NCI-H82 (cell line): ENCODE data around the gene DIO3.

Source experiments
- DNase-seq: peaks from one replicate; lab custom pipeline; 2025; lab: John Stamatoyannopoulos, UW

The DIO3 gene

DNA sequence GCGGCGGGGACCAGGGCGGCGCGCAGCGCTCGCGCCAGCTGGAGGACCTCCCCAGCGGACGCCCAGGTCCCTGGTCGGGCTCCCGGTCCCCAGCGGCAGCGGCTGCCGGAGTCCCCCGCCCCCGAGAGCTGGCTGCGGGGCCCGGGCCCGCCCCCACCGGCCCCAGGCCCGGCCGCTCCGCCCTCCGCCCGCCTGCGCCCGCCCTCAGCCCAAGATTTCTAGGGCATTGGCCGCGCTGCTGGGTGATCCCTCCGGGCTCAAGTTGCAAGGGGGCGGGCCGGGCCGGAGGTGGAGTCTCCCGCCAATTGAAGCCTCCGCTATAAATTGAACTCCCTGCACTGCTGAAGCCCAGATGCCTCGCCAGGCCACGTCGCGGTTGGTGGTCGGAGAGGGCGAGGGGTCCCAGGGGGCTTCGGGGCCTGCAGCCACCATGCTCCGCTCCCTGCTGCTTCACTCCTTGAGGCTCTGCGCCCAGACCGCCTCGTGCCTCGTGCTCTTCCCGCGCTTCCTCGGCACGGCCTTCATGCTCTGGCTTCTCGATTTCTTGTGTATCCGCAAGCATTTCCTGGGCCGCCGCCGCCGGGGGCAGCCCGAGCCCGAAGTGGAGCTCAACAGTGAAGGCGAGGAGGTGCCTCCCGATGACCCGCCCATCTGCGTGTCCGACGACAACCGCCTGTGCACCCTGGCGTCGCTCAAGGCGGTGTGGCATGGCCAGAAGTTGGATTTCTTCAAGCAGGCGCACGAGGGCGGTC, at the start of gene DIO3:
TSS of gene DIO3 (plus strand) at position 351 of the 752 bp plus-strand sequence.
- DNase-seq: peak; percentile 66

DNA sequence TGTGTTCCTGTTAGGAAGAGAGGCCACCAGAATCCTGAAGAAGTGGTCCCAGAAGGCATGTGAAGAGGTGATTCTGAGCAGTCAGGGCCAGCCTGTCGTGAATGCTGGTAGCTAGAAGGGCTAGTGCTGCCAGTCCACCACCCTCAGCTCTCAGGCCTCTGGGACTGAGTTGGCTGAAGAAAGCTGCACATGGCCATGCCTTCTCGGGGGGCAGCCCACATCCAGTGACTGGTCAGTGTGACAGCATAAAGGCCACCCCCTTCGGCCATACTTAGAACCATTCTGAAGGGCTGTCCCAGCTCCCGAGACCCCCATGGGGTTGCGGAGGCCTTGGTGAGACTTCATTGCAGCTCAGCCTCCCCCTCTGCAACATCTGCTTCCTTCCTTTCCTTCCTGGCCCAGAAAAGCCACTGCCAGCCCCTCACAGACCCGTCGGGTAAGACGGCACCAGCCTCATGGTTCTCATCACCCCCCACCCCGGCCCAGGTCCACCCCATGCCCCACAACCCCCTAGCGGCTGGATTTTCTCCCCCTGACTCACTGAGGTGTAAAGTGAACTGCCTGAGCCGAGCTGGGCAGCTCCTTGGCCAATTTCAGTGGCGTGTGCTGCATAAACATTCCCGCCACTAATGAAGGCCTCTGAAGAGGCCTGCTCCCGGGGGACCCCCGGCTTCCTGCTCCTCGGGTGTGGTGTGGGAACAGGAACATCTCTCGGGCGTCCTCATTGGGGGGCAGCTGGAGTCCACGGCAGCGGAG, 49.5 kb upstream of the DIO3 start:
- DNase-seq: no peak

DNA sequence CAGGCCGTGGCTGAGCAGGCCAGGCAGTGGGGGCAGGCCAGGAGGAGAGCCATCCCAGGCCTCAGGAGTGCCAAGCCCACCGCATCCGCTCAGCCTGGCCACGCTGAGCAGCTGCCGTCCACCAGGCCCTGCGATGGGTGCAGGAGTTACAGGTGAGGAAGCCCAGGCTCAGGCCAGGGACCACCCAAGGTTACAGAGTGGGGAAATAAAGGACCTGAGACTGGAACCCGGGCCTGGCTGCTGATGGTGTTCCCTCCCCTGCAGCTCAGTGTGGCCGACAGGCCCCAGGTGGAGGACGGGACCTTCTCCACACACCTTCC, 49.0 kb upstream of the DIO3 start:
- DNase-seq: no peak

DNA sequence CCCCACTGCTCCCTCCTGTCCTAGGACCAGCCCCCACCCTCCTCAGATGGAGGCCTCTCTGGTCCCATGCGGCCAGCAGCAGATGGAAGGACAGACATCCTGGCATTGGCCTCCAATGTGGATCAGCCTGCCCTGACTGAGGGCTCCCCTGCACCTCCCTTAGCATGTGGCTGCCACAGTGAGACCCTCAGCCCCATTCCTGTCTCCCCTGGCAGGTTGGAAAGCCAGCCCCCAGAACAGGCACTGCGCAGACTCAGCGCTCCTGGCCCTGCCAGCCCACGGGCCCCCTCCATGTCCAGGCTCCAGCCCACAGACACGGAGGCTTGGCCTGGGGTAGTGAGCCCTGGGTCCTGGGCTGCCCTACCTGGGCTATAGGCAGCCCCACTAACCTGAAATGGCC, 47.2 kb upstream of the DIO3 start:
- DNase-seq: no peak

DNA sequence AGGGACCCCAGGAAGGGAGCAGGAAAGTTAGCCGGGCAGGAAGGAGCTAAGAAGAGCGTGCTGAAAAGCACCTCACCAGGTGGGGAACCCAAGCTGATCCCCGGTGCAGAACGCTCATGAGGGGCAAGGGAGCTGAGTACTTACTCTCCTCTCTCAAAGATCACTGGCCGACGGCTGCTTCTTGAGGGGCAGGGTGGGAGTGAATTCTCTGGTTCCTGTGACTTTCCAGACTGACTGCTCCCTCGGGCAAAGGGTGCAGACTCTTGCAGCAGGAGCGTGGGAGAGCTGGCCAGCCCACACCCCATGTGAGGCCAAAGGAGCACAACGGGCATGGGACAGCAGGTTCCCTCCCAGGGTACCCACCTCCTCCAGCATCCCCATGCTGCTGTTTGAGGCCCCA, 44.9 kb upstream of the DIO3 start:
- DNase-seq: no peak

DNA sequence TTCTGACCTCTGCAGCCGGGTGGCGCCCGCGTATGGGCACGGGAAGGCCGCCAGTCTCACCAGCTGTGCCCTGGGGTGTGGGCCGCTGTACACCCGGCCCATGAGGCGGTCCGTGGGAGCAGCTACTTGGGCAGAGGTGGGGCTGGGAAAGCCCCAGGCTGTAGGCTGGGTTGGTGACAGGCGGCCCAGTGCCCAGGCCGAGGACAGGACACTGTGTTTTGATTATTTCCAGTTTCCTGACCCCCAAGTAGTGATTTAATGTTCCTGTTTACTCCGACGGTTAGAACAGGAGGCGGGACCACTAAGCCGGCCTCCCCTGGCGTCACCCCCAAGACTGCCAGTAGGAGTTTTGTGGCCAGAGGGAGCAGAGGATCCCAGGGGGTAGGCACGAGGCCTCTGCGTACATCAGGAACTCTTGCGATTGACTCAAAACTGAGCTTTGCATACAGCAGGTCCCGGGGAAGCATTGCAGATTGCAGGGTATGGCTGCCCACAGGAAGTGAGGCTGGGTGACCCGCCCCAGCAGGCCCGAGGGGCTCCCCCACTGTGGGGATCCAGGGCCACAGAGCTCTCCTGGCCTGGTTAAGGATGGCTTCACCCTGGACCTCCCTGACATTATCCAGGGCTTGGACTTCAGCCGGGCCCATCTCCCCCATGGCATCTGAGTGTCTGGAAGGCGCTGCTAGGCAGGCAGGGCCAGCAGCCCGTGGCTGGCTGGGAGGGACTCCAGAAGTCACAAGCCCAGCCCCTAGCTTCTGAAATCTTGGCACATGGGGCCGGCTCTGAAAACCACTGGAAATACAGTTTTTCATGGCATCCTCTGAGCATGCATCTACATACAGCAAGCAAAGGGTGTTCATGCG, 42.5 kb upstream of the DIO3 start:
- no peak for DNase-seq

DNA sequence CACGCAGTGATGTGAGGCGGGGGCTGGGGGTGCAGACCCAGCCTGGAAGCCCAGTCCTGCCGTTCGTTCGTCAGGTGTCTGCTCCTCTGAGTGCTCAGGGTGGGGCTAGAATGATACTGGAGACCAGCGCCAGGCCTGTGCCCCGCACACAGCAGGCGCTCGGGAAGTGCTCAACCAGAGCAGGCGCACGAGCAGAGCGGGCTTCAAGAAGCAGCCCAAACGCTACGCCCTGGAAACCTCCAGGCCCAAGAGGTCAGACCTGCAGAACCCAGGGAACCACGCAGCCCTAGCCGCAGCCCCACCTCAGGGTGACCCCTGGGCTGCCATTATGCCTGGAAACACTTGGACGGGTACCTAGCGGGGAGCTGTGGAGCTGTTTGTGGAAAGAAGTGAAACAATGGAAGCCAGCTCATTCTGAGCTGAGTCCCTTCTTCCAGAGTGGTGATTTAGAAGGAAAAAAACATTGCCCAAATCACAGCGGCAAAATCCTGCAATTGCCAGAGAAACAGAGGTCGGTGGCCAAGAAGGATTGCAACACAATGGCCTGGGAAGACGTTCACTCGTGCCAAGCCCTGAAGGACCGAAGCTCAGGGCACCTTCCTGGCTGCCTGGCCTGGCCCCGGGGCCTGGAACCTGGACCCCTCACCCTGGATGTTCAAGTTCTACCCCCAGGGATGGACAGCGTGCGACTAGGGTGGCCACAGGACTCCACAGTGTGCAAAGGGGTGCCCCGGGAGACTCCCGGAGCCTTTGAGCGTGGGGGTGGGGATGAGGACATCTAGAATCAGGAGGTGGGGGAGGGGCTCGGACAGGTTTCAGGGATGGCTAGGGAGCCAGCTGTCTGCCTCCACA, 40.4 kb upstream of the DIO3 start:
- no peak for DNase-seq

DNA sequence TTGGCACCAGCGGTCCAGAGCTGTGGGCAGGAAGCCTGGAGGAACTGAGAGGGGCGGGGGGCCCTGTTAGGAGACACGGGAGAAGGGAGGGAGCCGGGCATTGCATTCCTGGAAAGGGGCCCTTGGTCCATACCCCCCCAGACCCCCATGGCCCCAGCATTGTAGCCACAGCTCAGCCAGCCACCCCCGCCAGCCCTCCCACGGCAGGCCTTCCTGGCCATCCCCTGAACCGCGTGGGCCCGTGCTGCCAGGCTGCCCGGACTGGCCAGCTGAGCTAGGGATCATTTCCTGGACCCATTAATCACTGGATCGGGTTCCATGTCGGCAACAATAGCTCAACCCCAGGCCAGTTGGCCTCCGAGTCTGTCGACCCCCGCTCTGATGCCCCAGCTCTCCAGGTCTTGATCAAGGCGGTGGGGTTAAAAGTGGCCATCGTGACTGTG, 39.8 kb upstream of the DIO3 start:
- no peak for DNase-seq

DNA sequence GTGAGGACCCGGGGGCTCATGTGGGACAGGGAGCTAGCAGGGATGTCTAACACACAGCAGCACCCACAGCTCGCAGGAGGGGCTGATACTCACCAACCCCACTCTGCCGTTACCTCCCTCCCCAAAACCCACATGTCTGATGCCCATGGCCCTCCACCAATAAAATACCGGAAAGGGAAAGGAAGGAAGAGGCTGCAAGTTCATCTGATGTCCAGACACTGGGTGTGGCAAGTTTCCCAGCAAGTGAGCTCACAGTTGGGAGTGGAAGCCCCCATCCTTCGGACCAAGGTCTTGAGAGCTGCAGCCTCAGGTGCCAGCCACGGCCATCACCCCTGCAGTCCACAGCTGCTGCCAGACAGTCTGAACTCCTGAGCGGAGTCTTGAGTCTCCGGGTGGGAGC, 39.3 kb upstream of the DIO3 start:
- DNase-seq: no peak

DNA sequence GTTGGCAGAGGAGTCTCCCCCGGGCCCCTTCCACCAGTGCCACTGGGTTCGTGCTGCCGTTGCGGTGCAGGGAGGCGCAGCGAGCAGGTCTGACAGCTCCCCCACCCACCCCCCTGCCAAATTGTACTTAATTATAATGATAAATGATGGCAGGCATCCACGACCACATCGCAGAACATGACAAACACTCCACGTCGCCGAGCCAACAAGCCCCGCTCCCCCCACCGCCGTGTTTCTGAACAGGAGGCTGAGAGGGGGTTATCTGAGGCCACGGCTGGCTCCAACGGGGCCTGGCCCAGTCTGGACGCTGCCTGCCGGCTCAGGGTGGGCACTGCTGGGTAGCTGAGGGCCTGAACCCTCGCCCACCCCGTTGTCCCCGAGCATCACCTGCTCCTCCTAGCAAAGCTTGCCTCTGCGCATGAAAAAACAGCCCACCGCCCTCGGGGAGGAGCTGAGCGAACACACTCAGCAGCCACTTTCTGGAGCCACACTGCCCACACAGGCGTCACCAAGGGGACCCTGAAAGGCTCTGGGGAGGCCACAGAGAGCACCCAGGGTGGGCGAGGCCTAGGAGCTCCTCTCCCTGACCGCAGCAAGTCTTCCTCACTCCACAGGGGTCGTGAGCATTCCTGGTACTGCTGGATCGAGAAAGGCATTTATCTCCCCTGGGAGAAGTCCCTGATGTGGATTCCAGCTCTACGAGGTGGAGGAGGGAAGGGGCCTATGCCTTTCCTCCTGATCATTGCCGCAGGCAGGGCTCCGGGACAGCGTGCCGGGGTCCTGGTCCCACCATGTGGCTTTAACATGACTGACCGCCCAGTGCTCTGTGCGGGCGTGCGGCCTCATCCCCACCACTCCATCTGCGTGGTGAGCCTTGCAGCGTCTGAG, 35.4 kb upstream of the DIO3 start:
- peak; percentile 8 for DNase-seq

DNA sequence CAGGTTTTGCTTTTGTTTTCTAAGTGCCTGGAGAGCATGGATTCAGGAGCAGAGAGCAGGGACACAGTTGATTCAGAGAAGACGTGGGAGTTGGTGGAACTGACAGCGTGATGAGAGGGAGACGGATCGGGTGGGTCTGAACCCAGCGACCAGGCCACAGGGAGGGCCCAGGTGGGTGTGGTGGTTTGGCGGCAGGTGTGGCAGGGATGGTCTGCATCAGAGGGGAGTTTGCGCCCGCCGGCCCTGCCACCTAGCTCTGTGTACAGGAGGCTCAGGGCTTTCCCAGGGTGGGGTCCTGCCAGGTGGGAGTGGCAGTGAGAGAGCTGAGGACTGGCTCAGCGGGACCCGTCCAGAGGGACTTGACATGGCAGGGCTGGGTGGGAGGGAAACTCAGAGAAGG, 33.3 kb upstream of the DIO3 start:
- no peak for DNase-seq

DNA sequence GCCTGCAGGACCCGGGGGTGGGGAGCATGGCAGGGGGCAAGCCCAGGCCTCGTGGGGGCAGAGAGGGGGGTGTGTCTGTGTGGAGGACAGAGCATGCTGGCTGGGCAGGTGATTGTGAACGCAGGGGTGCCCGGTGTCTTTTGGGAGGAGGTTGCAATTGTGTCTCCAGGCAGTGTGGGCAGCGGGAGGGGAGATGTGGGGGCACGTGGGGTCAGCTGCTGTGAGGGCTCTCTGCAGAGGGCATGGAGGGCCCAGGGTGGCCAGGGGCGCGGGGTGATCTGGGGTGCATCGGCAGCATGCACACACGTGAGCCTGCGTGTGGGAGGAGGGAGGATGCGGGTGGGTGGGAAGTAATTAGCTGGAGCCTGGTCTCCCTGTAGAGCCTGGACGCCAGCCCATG, 32.2 kb upstream of the DIO3 start:
- no peak for DNase-seq

DNA sequence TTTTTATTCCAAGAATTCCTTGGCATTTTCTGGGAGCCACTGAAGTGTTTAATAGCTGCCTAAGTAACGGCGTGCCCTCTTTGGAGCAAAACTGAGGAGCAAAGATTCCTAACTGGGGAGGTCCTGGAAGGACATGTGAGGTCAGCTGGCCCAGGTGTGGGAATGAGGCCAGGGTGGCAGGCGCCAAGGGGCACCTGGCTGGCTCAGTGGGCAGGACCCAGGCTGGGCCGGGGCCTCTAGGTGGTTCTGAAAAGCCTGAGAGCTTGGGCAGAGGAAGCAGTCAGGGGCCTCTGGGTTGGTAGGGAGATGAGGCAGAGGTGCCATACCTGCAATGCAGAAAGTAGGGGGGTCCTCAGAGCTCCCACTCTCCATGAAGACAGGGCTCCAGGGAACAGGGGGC, 27.1 kb upstream of the DIO3 start:
- DNase-seq: no peak

DNA sequence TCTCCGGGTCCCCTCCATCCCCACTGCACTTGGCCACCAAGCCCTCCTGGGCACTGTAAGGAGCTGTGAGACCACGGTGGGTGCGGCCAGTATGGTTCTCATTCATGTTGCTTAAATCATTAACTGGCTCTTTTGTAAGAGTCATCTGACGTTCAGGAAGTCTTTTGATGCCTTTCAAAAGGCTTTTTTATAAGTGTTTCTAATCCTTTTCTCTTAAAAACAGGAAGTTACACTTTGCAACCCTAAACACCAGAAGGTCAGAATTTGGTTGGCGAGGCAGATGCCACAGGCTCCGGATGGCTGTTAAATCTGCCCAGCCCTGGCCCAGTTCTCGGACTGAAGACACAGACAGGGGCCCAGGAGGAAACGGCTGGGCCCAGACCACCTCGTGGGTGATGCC, 26.1 kb upstream of the DIO3 start:
- DNase-seq: no peak

DNA sequence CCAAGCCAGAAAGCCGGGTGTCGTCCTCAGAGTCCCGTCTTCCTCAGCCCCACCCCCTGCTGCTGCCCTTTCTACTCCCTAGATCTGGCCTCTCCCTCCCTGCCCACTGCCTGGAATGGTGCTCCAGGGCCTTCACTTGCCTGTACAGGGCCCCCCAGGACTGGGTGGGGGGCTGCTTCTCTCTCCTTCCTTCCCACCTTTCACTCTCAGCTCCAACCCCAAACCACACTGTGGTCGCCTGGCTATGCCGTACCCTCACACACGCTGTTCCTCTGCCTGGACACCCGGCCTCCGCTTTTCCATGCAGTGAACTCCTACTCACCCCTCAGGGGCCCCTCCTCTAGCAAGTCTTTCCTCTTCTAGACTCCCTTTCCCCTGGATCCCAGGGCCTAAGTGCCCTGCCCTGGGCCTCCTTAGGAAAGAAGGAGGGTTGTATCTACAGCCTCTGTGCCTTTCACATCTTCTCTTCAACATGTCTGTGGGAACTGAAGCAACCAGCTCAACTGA, 25.5 kb upstream of the DIO3 start:
- DNase-seq: no peak

DNA sequence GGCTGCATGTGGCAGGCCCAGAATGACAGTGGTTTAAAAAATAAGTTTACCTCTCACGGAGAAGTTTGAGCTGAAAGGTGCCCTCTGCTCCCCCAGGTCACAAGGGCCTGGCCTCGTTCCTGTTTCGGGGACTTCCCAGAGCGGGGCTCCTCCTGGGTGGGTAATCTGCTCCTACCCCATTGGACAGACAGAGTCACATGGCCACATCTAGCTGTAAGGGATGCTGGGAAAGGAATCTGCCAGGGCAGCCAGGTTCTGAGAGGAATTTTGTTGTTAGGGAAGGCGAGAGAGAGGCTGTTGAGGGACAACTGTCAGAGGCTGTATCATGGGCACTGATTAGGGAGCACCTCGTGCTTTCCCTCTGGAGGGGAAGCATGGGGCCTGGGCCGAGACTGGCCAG, 24.0 kb upstream of the DIO3 start:
- DNase-seq: no peak

DNA sequence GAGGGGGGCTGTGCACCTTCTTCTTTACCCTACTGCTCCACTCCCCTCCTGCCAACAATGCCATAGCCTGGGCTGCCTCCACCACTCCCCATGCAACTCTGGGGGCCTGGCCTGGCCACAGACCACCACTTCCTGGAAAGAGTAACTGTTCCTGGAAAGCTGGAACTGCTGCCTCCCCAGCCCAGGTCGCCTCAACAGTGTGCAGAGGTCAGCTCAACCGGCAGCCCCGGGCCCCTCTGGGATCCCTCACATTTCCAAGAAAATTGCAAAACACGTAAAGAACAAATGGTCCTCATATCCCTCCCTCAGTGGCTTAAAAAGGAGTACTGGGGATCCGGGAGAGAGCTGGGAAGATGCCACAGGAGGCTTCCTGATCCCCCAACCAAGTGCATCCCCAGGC, 22.4 kb upstream of the DIO3 start:
- no peak for DNase-seq

DNA sequence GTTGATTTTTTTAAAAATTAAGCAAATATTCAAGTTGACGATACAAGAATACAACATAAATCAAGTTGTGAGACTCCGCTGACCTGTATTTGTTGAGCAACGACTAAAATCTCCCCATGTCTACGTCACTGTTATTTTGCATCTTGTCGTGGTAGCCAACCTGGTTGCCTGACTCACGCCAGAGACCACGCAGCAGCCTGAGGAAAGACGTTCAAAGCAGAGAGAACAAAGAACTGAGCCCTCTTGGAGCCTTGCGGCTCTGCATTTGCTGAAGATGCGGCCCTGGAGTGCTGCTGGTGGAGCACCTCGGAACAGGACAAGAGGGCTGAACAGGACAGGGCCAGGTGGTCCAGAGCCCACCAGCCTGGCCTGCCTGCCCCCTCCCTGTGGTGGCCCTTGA, 21.4 kb upstream of the DIO3 start:
- DNase-seq: no peak

DNA sequence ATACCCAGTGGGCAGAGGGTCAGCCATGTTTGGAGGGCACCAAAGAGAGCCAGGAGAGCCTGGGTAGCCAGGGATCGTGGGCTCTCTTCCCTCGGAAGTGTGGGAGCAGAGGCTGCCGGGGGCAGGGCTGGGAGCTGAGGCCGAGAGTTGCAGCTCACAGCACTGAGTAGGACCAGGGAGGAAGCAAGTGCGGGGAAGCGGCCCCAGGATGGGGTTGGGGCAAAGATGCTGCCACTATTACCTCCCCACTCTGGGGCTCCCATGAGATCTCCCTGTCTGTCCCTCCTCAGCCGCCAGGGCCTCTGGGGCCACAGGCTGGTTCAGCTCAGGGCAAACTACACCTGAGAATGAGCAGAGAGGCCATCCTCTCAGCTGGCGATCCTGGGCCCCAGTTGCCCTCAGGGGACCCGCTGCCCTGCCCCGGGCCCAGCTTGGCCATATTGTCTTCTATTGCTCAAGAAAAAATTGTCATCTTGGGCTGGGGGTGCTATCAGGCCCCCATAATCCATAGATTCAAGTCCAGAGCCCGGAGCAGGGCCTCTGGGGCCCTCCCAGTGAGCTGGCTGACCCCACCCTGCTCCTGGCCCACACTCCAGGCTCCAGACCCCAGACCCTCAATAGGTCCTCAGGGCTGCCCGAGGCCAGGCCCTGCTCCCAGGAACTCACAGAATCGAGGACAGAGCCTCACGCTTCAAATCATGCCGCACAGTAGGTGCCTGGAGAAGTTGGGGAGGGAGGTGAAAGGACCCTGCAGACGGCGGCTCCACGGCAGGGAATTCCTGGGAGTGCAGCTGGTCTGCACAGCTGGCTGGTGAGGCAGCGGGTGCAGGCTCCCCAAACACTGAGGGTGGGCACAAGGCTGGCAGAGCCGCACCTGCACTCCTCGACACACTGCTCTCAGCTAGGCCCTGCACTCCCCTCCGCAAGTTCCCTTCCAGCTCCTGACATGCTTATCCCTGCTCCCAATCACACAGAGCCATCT, 20.5 kb upstream of the DIO3 start:
- no peak for DNase-seq
